NCI-H748 (cell line): Measurements from ENCODE around the gene KLHDC8A.
"Not testable (repeated sequence)": the region's sequence is repeated elsewhere in the genome, so short reads cannot be mapped to it uniquely, and the experiment has no call there.

Experiments used
- DNase-seq: peaks from one replicate; lab custom pipeline; 2025; ENCODE audit not compliant: unreplicated experiment; lab: John Stamatoyannopoulos, UW

Gene KLHDC8A

DNA sequence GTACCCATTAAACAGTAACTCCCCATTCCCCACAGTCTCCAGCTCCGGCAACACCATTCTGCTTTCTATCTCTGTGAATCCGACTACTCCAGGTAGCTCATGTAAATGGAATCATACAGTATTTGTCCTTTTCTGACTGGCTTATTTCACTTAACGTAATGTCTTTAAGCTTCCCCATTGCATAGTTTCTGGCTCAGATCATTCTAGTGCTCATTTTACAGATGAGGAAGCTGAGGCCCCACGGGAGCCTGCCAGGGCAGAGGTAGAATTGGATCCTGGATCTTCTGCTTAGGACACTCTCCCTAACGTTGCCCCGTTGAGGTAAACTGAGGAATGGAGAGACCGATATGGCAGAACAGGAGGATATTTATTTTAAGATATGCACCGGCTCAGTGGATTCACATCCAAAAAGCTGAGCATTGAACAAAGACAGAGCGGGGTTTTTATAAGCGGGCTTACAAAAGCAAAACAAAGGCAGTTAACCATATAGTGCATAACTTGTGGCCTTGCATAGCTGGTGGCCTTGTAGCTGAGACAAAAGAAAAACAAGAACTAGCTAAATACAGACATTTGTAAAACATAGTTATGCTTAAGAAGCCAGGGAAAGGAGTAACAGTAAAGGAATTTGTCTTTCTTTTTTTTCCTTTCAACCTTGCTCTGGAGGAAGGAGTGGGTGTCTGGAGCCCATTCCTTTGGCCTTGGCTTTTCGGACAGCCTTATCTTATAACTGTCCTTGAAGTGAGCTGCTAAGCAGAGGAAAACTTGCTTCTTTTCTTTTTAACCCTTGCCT is 15.3 kb upstream of the KLHDC8A start:
- no peak for DNase-seq

DNA sequence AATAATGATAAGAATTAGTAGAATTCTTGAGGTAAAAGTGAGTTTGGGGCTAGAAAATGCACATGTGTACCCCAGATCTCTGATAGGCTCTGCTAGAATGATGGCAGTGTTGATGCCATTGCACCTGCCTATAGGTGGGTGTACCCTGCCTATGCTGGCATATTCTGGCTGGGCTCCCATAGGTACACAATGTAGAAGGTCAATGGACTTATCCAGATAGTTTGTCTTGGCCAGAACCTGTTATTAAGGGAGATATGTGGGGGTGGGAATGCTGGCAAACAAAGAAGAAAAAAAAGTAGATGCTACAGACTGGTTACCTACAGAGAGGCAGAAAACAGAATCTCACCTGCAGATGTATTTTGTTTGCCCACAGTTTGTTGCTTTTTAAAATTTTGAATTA is 14.1 kb upstream of the KLHDC8A start:
- DNase-seq = peak; percentile 8

DNA sequence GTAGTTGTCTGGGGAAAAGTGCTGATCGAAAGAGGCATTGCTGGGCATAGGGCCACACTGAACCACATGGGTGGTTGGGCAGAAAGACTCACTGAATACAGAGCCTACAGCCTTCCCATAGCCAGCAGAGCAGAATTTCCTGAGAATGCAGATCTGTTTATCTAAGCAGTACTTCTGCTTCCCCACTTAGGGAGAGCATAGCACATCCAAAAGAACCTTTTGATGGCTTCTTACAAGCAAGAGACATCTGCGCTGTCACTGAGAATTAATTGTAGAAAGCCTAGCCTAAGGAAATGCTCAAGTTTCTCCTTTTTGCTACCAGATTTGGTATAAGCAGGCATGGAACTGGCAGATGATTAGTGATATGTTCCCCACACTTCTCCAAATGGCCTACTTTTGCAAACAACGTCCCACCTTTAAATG is 13.0 kb upstream of the KLHDC8A start:
- no peak for DNase-seq

DNA sequence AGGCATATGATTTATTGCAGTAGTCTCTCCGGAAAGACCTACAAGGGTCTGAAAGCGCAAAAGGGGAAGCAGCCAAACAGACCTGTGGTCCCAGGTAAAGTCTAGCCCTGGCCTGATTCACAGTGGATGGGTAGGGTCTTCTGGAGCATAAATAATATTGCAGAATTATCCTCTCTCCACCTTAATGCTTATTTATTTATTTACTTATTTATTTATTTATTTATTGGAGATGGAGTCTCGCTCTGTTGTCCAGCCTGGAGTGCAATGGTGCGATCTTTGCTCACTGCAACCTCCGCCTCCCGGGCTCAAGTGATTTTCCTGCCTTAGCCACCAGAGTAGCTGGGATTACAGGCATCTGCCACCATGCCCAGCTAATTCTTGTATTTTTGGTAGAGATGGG is 11.8 kb upstream of the KLHDC8A start:
- no peak for DNase-seq

DNA sequence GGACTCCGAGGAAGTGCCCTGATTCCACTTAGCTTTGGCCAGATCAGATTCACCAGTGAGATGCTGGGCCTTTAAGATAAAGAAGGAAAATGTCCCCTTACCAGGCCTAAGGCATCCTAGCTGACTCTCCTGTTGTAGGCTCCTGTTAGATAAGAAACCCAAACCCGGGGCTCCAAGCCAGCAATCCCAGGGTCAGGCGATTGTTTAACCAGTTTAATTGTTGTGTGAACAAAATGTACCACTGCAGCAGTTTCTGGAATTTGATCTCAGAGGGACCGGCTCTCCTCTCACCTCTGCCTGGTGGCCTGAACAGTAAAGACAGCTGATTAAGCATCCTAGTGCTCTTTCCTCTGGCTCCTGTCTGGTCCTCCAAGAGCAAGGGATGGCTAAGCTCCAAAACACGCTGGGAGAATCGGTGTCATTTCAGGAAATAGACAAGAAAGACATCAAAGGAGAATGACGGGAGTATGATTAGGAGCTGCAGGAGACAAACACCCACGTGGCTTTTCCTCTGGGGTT is 9.3 kb upstream of the KLHDC8A start:
- peak; percentile 17 for DNase-seq

DNA sequence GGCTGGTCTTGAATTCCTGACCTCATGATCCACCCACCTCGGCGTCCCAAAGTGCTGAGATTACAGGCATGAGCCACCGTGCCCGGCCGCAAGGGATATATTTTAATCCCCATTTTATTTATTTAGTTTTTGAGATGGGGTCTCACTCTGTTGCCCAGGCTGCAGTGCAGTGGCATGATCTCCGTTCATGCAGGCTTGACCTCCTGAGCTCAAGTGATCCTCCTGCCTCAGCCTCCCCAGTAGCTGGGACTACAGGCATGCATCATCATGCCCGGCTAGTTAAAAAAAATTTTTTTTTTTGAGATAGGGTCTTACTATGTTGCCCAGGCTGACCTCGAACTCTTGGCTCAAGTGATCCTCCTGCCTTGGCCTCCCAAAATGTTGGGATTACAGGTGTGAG is 8.4 kb upstream of the KLHDC8A start:
- DNase-seq = not testable (repeated sequence)

DNA sequence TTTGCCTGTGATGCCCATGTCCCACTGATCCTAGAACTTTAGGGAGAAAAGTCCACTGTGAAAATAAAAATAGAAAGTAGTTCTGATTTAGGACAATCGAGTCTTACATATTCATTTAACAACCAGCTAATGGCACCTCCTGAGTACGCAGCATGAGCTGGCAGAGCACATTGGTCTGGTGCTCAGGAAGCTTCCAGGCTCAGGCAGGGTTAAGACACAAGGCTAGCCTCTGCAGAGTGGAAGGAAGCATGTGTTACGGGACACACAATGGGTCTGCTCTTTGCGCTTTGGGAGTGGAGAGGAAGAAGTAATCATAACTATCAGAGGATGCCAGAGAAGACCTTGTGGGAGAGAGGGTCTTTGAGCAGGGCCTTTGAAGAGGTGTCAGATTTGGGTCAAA is 4.2 kb upstream of the KLHDC8A start:
- no peak for DNase-seq

DNA sequence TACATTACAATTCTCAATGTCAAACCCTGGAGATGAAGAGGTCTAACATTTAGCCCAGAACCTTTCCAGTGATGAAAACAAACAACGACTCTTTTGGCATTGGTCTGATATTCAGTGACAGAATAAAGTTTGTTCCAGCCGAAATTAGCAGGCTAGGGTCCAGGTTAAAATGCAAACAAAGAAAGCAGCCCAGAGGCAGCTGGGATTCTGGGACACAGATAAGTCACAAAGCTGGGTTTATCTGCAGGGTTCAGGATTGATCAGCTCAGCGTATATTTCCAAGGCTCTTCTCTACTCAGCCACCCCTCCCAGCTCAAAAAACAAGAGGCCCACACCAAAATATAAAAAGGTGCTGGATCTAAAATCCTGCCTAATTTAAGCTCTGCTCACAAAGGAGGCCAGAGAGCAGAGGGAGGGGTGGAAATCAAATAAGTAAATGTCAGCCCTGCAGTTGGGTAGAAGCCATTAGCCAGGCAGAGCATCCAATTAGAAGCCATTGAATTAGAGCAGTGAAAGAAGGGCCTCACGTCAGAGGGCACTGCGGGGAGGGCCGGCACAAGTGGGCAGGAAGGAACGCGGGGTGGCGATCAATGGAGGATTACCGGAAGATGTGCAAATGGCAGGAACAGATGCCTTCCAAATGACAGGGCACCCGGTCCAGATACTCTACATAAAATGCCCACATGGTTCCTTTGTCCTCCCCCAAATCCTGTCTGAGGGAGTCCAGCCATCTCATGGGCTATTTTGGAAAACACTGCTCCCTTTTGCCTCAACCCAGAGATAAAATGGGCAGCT is 3.2 kb upstream of the KLHDC8A start:
- peak; percentile 52 for DNase-seq

DNA sequence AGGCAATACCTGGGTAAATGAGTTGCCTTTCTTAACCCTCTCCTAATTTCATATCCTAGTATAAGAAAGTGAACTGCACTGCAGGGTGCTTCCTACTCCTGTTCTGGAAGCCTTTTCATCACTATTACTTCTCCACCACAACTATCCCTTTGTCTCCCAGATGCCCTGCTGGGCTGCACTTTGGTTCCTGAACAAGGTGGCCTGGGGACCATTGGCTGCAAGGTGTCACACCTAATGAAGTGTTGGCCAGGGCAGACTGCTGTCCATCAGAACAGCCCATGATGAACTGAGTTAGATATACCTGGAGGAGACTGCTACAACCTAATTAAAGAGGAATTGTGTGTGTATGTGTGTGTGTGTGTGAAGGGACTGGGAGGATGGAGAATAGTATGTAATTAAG is 1.9 kb upstream of the KLHDC8A start:
- DNase-seq = no peak

DNA sequence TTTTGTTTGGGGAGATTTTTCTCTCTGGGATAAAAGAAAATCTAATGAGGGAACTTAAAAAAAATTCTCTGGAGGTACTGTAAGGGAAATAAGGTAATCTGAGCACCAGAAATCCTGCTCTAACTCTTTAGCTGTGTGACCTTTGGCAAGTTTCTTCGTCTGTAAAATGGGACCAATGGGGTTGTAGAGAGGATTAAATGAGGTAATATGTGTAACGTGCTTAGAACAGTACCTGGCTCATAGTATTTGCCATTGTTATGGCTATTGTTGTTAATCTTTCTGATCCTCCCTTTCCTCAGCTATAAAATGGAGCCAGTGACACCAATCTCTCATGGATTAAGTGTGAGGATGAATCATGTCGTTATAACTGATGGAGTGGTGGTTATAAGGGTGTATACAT is 845 bp upstream of the KLHDC8A start:
- no peak for DNase-seq

DNA sequence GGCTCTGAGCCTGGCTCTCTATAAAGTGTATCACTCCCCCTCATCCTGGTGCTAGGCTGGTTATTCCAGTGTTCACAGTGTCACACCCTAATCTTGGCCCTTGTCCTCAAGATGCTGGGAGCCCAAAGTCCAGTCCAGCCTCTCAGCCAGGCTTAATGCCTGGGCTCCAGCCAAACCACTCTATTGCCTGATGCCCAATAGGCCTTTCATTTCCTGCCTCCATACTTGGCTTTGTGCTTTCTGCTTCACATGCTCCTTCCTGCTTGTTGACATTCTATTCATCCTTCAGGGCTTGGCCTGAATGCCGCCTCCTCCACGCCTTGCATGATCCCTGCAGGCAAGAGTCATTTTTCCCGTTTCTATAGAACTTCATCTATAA is 1.7 kb downstream of the KLHDC8A start:
- DNase-seq = no peak

DNA sequence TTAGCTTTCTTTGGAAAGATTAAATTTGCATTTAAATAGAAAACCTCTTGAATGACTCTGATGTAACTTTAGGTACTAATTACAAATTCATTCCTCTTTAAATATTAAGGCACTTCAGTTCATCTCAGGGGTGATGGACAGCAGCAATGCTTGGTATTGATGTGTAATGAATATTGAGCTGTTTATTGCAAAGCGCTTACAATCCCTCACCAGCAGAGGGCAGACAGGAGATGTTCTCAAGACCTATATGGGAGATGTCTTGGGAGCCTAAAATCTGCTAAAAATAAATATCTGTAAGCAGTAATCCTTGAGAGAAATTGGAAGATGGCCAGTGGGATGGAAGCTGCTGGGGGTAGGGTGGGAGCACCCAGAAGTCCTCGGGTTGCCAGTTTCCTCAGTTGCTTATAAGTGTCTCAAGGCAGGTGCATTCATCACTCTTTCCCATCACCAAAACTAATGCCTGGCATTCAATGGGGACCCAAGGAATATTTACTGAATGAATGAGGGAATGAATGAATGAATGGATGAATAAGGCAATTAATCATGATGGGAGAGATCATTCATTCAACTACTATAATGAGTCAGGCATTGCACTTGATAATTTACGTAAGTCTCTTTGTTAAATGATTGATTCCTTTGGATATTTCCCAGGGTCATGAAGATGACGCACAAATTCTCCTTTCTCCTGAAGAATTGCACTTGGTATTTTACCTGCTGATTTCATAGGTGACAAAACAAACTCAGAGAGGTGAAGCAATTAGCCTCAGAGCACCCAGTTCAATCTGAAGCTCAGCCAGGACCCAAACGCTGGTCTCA is 2.3 kb downstream of the KLHDC8A start:
- peak; percentile 60 for DNase-seq

DNA sequence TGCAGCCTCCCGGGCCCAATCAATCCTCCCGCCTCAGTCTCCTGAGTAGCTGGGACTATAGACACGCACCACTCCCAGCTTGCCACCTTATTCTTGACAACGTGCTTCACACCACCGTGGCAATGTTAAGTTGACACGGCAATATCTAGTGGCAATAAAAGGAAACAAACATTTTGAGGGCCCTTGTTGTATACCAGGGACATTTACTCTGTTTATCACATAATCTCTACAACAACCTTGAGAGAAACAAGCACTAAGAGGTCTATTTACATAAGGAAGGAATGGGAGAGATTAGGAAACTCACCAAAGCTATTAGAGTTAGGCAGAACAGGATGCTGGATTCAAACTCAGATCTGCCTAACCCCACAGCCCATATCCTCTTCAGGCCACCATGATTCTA is 3.1 kb downstream of the KLHDC8A start:
- no peak for DNase-seq

DNA sequence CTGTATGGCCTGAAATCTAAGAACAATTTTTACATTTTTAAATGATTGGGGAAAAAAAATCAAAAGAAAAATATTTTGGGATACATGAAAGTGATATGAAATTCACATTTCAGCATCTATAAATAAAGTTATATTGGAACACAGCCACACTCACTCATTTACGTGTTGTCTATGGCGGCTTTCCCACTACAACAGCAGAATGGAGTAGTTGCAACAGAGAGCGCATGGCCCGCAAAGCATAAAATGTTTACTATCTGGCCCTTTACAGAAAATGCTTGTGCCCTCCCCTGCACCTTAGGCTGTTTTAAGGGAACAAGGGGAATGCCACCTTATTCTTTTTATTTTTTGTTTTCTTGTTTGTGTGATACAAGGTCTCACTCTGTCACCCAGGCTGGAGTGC is 3.5 kb downstream of the KLHDC8A start:
- DNase-seq = no peak

DNA sequence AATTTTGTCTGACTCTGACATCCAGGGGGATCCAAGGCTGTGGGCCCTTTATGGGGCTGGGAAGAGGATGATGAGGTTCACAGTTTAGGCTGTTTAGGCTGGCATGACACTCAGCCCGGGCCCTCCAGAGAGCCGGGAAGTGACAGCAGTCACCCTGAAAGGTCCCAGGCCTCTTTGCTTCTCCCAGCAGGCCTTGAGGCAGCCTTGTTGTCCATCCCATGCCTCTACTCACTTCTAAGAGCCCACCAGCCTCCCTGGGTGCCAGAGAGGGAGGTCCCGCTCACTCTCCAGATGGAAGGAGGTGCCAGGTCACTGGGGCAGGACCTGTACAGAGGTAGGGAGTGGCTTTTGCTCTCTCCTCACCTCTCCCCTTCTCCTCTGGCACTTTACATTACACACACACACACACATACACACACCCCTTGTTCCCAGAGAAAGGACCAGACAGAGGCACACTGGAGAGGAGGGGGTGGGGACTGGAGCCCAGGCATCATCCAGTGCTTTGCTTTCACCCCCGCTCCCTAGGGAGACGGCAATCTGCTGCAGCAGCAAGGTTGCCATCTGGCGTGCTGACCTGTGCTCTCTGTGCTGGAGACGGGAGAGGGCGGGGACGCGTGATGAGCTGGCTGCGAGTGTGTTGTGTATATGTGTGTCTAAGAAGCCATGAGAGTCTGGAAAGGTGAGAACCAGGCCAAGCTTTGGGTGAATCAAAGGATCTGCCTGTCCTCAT is 4.6 kb downstream of the KLHDC8A start:
- peak; percentile 85 for DNase-seq

DNA sequence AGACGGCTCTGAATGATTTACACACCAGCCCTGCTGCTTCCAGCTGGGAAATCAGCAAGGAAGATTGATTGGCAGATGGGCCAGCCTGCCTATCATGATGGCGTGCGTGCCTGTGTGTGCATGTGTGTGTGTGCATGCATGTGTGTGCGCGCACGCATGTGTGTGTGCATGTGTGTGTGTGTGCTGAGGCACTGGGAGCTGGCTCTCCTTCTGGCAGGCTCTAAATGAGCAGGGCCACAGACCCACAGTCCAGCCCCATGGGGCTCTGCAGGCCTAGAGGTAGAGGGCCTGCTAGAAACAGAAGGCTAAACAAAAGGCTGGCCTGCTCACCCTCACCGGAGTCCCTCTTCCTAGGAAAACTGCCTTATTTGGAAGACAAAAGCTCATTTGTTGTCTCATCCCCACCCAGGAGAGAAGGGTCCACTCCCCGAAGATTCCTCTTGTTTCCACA is 6.0 kb downstream of the KLHDC8A start:
- no peak for DNase-seq

DNA sequence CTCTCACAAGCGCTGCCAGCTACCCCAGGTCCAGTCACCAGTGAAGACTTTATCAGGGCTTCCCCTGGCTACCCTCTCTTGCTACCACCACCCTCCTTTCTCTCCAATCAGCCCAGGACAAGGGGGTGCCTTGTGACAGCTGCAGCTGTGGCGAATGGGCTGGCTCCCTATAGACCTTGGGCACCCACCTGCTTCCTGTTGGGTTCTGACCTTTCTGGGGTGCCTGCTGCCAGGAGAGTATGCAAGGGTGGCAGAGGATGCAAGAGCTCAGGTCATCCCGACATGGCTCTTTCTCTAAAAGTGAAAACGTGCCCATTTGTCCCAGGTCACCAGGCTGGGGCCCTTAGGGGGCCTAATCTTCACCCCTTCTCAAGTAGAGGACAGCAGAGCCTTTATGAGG is 6.6 kb downstream of the KLHDC8A start:
- no peak for DNase-seq

DNA sequence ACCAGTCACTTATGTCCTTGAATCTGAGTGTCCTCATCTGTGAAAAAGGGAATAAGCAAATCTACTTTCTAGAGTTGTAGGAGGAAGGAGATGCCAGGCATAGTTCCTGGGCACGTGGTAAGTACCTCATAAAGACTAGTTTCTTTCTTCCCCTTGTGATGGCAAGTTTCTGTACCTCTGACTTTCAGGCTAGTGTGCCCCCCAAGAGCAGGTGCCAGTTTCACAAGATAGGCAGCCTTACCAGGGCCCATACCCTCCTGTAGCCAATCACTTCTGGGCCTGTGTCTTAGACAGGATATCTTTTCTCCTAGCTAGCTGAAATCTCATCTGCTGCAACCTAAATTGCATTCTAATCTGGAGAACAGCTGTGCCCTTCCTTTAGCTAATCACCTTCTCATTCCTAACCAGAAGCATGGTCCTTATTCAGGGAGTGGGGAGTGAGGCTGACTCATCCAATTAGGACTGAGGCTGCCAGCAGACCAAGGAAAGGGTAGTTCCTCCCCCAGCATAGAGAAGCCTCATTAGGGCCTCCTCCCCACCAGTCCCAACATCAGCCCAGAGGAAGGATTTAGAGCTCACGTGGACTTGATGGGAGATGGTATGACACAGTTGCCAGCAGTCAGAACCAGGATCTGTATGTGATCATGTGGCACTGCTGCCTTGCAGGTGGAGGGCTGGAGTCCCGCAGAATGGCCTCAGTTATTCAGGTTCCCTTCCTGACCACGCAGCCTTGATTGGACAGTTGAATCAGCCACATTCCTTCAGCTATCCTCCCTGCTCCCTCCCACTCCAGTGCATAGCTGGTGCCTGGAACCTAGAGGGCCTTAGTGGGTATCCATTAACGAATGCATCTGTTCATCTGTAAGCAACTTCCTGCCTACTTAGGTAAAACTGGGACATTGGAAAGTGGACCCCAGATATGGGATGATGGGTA is 7.9 kb downstream of the KLHDC8A start:
- DNase-seq = no peak

DNA sequence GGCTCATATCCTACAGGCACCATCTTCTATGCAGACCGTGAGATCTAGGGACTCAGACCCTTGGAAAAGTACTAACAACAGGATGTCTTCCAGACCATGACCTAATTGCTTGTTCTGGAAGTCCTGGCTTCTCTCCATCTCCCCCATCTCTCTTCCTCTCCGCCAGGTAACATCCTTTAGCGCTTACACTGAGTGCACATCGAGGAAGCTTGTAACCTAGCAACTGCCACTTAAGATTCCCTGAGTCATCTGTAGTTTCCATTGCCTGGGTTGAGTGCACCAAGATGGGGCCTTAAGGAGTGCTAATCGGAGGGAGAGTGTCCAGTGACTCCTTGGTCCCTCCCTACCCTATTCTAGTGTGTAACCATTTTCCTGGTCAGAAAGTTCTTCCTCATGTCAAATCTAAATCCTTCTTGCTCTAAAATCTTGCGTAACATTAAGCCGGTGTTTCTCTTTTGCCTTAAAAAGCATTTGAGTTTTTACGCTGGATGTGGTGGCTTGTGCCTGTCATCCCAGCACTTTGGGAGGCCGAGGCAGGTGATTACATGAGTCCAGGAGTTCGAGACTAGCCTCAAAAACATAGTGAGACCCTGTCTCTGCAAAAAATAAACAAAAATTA is 9.7 kb downstream of the KLHDC8A start:
- DNase-seq = peak; percentile 22
